H1 (cell line): ENCODE data around the gene CDNF. TPM values are rescaled to one million over a fixed set of nuclear protein-coding genes. Genes with fewer than 3 reads are reported as not detected.

ENCODE experiments used
- CTCF ChIA-PET: fragments of 300-600 bp; sonication (Branson Sonifier 250); formaldehyde crosslinking; loops from one replicate; lab custom pipeline; 2021; ENCODE audit not compliant: partially characterized antibody; lab: Charles Lee
- POLR2A ChIA-PET: fragments of 300-600 bp; sonication (Branson Sonifier 250); formaldehyde crosslinking; loops from one replicate; lab custom pipeline; 2021; ENCODE audit warnings: inconsistent platforms; ENCODE audit not compliant: partially characterized antibody; lab: Charles Lee
- DNase-seq, 2 experiments: peaks; one replicate each; pipeline versions ENCODE4 v3.0.0 to v3.0.0-alpha.2; 2010 to 2022; ENCODE audit warnings: low spot score in 2 of 2, low read depth in 1 of 2, mixed read lengths in 1 of 2
- FAIRE-seq: peaks from 2 replicates; lab custom pipeline; 2011; peaks lifted over from hg19 to GRCh38; lab: Jason Lieb, UNC
- H2AFZ ChIP-seq: 2 replicates; pipeline ENCODE4 v1.8.1; 2012; ENCODE audit warnings: low read length, inconsistent platforms
- H2AK5ac ChIP-seq: 2 replicates; pipeline ENCODE4 v1.6.1; 2013; ENCODE audit warnings: low read depth, low read length
- H2BK120ac ChIP-seq: replicated peaks from 2 replicates; pipeline ENCODE3; 2013; ENCODE audit warnings: low read depth, low read length, inconsistent platforms
- H2BK12ac ChIP-seq: 2 replicates; pipeline ENCODE4 v1.6.1; 2013; ENCODE audit warnings: low read depth, low read length
- H2BK15ac ChIP-seq: 2 replicates; pipeline ENCODE4 v1.6.1; 2013; ENCODE audit warnings: low read length
- H2BK20ac ChIP-seq: 2 replicates; pipeline ENCODE4 v1.6.1; 2013; ENCODE audit warnings: low read length
- H2BK5ac ChIP-seq: 2 replicates; pipeline ENCODE4 v1.6.1; 2013; ENCODE audit warnings: low read depth, low read length
- H3K14ac ChIP-seq: 2 replicates; pipeline ENCODE4 v1.6.1; 2013; ENCODE audit warnings: inconsistent platforms; ENCODE audit not compliant: insufficient read length
- H3K18ac ChIP-seq: 2 replicates; pipeline ENCODE4 v1.6.1; 2013; ENCODE audit warnings: low read length; ENCODE audit errors: extremely low read depth
- H3K23ac ChIP-seq: 2 replicates; pipeline ENCODE4 v1.6.1; 2013; ENCODE audit warnings: inconsistent platforms; ENCODE audit not compliant: insufficient read length
- H3K23me2 ChIP-seq: 2 replicates; pipeline ENCODE4 v1.6.1; 2013; ENCODE audit warnings: low read depth, low read length
- H3K27ac ChIP-seq: 2 replicates; pipeline ENCODE4 v1.6.1; 2011; ENCODE audit warnings: low read depth, low read length, inconsistent platforms
- H3K27me3 ChIP-seq, 4 experiments: replicated peaks in 1 of 4; 1 replicate in 1 of 4; 2 replicates in 3 of 4; pipeline versions ENCODE4 v1.6.1 to v1.8.1; 2011 to 2013; ENCODE audit warnings: low read length in 3 of 4, mild to moderate bottlenecking in 3 of 4, inconsistent platforms in 2 of 4, mixed read lengths in 2 of 4, moderate library complexity in 1 of 4; ENCODE audit not compliant: control insufficient read depth in 3 of 4, insufficient read depth in 3 of 4; ENCODE audit errors: extremely low read depth in 1 of 4
- H3K36me3 ChIP-seq, 4 experiments: 2 replicates each; pipeline versions ENCODE4 v1.6.1 to v1.8.1; 2011 to 2013; ENCODE audit warnings: mild to moderate bottlenecking in 4 of 4, low read length in 3 of 4, moderate library complexity in 2 of 4, control low read depth in 1 of 4, inconsistent platforms in 1 of 4; ENCODE audit not compliant: insufficient read depth in 4 of 4, control insufficient read depth in 2 of 4
- H3K4ac ChIP-seq: replicated peaks from 2 replicates; pipeline ENCODE3; 2013; ENCODE audit warnings: low read length, low read depth, mixed read lengths, inconsistent platforms; ENCODE audit not compliant: insufficient read length
- H3K4me1 ChIP-seq, 4 experiments: replicated peaks in 1 of 4; 1 replicate in 1 of 4; 2 replicates in 3 of 4; pipeline versions ENCODE4 v1.6.1 to v1.8.1; 2011 to 2013; ENCODE audit warnings: low read length in 3 of 4, inconsistent platforms in 2 of 4, mixed read lengths in 1 of 4; ENCODE audit not compliant: insufficient read depth in 4 of 4, control insufficient read depth in 3 of 4
- H3K4me2 ChIP-seq, 2 experiments: 2 replicates each; pipeline versions ENCODE4 v1.6.1 to v1.8.1; 2011 to 2013; ENCODE audit warnings: low read depth in 2 of 2, low read length in 2 of 2, control low read depth in 1 of 2, inconsistent platforms in 1 of 2, mild to moderate bottlenecking in 1 of 2; ENCODE audit not compliant: insufficient read depth in 1 of 2
- H3K4me3 ChIP-seq, 4 experiments: fragments of 200-600, 300-600 bp in 1 of 4; sonication (generic), shearing (Covaris generic), sonication (Bioruptor Twin) in 1 of 4; 2 replicates each; pipeline versions ENCODE4 v1.5.1 to v1.8.1; 2011 to 2016; ENCODE audit warnings: low read length in 4 of 4, low read depth in 3 of 4, control low read depth in 2 of 4, inconsistent platforms in 2 of 4, mild to moderate bottlenecking in 2 of 4, mixed read lengths in 1 of 4, moderate library complexity in 1 of 4; ENCODE audit not compliant: insufficient read depth in 2 of 4; ENCODE audit errors: extremely low read depth in 1 of 4
- H3K56ac ChIP-seq: replicated peaks from 2 replicates; pipeline ENCODE3; 2013; ENCODE audit warnings: low read depth, mild to moderate bottlenecking, mixed read lengths, low read length, inconsistent platforms; ENCODE audit not compliant: insufficient read length
- H3K79me1 ChIP-seq: 2 replicates; pipeline ENCODE4 v1.6.1; 2013; ENCODE audit warnings: low read depth, low read length, control low read depth
- H3K79me2 ChIP-seq, 2 experiments: 2 replicates each; pipeline versions ENCODE4 v1.6.1 to v1.8.1; 2012 to 2013; ENCODE audit warnings: low read length in 2 of 2, mild to moderate bottlenecking in 2 of 2, inconsistent platforms in 1 of 2; ENCODE audit not compliant: insufficient read depth in 2 of 2, control insufficient read depth in 1 of 2
- H3K9ac ChIP-seq, 4 experiments: replicated peaks in 1 of 4; 1 replicate in 1 of 4; 2 replicates in 3 of 4; pipeline versions ENCODE4 v1.6.1 to v1.8.1; 2011 to 2013; ENCODE audit warnings: low read depth in 3 of 4, low read length in 3 of 4, control low read depth in 2 of 4, mild to moderate bottlenecking in 2 of 4, moderate library complexity in 2 of 4, inconsistent platforms in 1 of 4; ENCODE audit errors: extremely low read depth in 1 of 4
- H3K9me3 ChIP-seq, 2 experiments: 2 replicates each; pipeline versions ENCODE4 v1.6.1 to v1.8.1; 2012 to 2013; ENCODE audit warnings: mild to moderate bottlenecking in 2 of 2, moderate library complexity in 2 of 2, control low read depth in 1 of 2, inconsistent platforms in 1 of 2, low read depth in 1 of 2, low read length in 1 of 2, mixed read lengths in 1 of 2; ENCODE audit not compliant: insufficient read depth in 2 of 2
- H4K20me1 ChIP-seq, 2 experiments: replicated peaks in 1 of 2; 2 replicates each; pipeline versions ENCODE3 to v1.8.1; 2011 to 2013; ENCODE audit warnings: inconsistent platforms in 2 of 2, low read length in 2 of 2, mild to moderate bottlenecking in 1 of 2; ENCODE audit not compliant: insufficient read depth in 2 of 2, control insufficient read depth in 1 of 2
- H4K5ac ChIP-seq: 2 replicates; pipeline ENCODE4 v1.6.1; 2013; ENCODE audit warnings: low read length, low read depth, mixed read lengths, inconsistent platforms; ENCODE audit not compliant: insufficient read length
- H4K8ac ChIP-seq: 2 replicates; pipeline ENCODE4 v1.8.0; 2013; ENCODE audit warnings: mild to moderate bottlenecking, moderate library complexity, low read length, inconsistent platforms; ENCODE audit not compliant: insufficient read depth; ENCODE audit errors: extremely low read depth
- H4K91ac ChIP-seq: replicated peaks from 2 replicates; pipeline ENCODE3; 2013; ENCODE audit warnings: low read length, mixed read lengths, inconsistent platforms; ENCODE audit not compliant: insufficient read length
- ASH2L ChIP-seq: fragments of 200-600, 300-600 bp; sonication (generic); IDR thresholded peaks from one replicate; pipeline ENCODE4 v1.7.1; 2017; ENCODE audit warnings: low read length
- EZH2 ChIP-seq: fragments of 200-600 bp; sonication (generic); IDR thresholded peaks from 2 replicates; pipeline ENCODE4 v1.7.1; 2012; ENCODE audit warnings: low read depth, mild to moderate bottlenecking, moderate library complexity, low read length, inconsistent platforms; ENCODE audit not compliant: severe bottlenecking
- FOSL1 ChIP-seq: IDR thresholded peaks from 2 replicates; pipeline ENCODE4 v1.6.1; 2011; ENCODE audit warnings: mild to moderate bottlenecking, low read depth, low read length, moderate library complexity; ENCODE audit not compliant: insufficient read depth
- RFX5 ChIP-seq: IDR thresholded peaks from 2 replicates; pipeline ENCODE4 v1.6.1; 2011; ENCODE audit warnings: low read depth, low read length, improper control_type of control experiment, borderline replicate concordance
- RNF2 ChIP-seq: fragments of 200-900, 300-1000 bp; sonication (generic); IDR thresholded peaks from 2 replicates; pipeline ENCODE4 v1.7.1; 2016; ENCODE audit warnings: borderline replicate concordance, low read depth, mild to moderate bottlenecking, antibody characterized with exemption, low read length; ENCODE audit not compliant: poor library complexity, severe bottlenecking; ENCODE audit errors: missing control alignments
- RXRA ChIP-seq: IDR thresholded peaks from 2 replicates; pipeline ENCODE4 v1.6.1; 2011; ENCODE audit warnings: low read depth, mild to moderate bottlenecking, low read length, moderate library complexity; ENCODE audit not compliant: insufficient read depth
- SP1 ChIP-seq: IDR thresholded peaks from 2 replicates; pipeline ENCODE4 v1.6.1; 2011; ENCODE audit warnings: low read depth, low read length
- SP4 ChIP-seq: IDR thresholded peaks from 2 replicates; pipeline ENCODE4 v1.6.1; 2012; ENCODE audit warnings: low read length, inconsistent platforms
- SRF ChIP-seq: IDR thresholded peaks from 2 replicates; pipeline ENCODE4 v1.6.1; 2011; ENCODE audit warnings: mild to moderate bottlenecking, low read depth, low read length, moderate library complexity
- USF2 ChIP-seq: IDR thresholded peaks from 2 replicates; pipeline ENCODE4 v1.6.1; 2011; ENCODE audit warnings: low read length, improper control_type of control experiment
- WGBS, 2 experiments: shearing (Covaris generic) in 1 of 2; methylation state at CpG; one replicate each; pipeline versions ENCODE4 v1.1.6 to v1.1.7; 2013 to 2015; ENCODE audit warnings: low lambda C conversion rate in 2 of 2, mixed read lengths in 2 of 2, inconsistent platforms in 1 of 2, low coverage in 1 of 2, missing lambda C conversion rate in 1 of 2; ENCODE audit not compliant: insufficient replicate concordance in 2 of 2, insufficient coverage in 1 of 2, insufficient read length in 1 of 2; ENCODE audit errors: extremely low coverage in 1 of 2, missing lambda C conversion rate in 1 of 2; 5-methylcytosine and 5-hydroxymethylcytosine counted together
- polyA plus RNA-seq, 7 experiments: library from polyadenylated mRNA; depleted of rRNA in 3 of 7; stranded (reverse) in 5 of 7; unstranded in 2 of 7; fragments of >200 nt in 5 of 7; fragments of 200-250 nt in 2 of 7; gene quantifications; 1 replicate in 5 of 7; 2 replicates in 1 of 7; 4 replicates in 1 of 7; pipeline versions ENCODE4 v1.2.1 to v1.2.3, GENCODE V29; 2011 to 2013; ENCODE audit warnings: missing spikeins in 2 of 7, mixed read lengths in 2 of 7
- total RNA-seq: library from RNA; stranded (reverse); fragmentation: NEBNext Ultra II Directional; extraction: Animal tissue kit (Norgen Biotek cat#: 25700); gene quantifications from 2 replicates; pipeline ENCODE4 v1.2.1, GENCODE V29; 2021

CDNF gene
- total and polyA plus RNA-seq, 2 of the 8 experiments (the other 6 are each of a cell fraction or from before 2014, with no cell fraction given): 0.32 to 0.67 TPM

GRCh38 chr10:14800397-14800796 is 37.4 kb downstream of the CDNF start:
- POLR2A ChIA-PET: interaction anchor here (1.3 kb wide), 1 partner anchor 20 kb away, joined by 3 read pairs; no protein-coding TSS in a partner anchor
- 69% methylated on average over 1 of the region's 1 CpG; no CpG with 5 or more reads in 1 of the 2 experiments for WGBS, 2 experiments
- TF ChIP-seq RFX5 (no peak), SP4 (no peak), RNF2 (no peak), USF2 (no peak), RXRA (no peak), EZH2 (no peak), FOSL1 (no peak), SP1 (no peak), SRF (no peak), ASH2L (no peak)

More at GRCh38 chr10:14800397-14800796, 37.4 kb downstream of the CDNF start:
- Histone ChIP-seq H3K23ac (no peak overlapping the region), H2BK20ac (no peak overlapping the region), H3K36me3 (no peaks in the 10 kb centered on the region), H3K27ac (no peak overlapping the region), H3K27me3 (no peaks in the 10 kb centered on the region), H3K9me3 (no peaks in the 10 kb centered on the region), H3K56ac (no peak overlapping the region), H4K5ac (no peak overlapping the region), H4K8ac (no peak overlapping the region), H2BK12ac (no peak overlapping the region), H2BK15ac (no peak overlapping the region), H4K91ac (no peak overlapping the region), H3K79me2 (no peaks in the 10 kb centered on the region; a peak in 1 of 4 replicates), H3K4me2 (no peak overlapping the region), H4K20me1 (no peaks in the 10 kb centered on the region), H3K14ac (no peak overlapping the region), H3K23me2 (no peaks in the 10 kb centered on the region), H3K4me3 (no peak overlapping the region), H3K9ac (no peak overlapping the region), H2AFZ (no peak overlapping the region), H3K4ac (no peak overlapping the region), H2BK5ac (no peak overlapping the region), H3K4me1 (no peaks in the 10 kb centered on the region), H2AK5ac (no peak overlapping the region), H2BK120ac (no peak overlapping the region), H3K79me1 (no peaks in the 10 kb centered on the region), H3K18ac (no peak overlapping the region)
- FAIRE-seq (no peak), DNase-seq (no peak)
- CTCF ChIA-PET: interaction anchor here (1.1 to 2.6 kb wide), 5 partner anchors 11 to 272 kb away, joined by 3 to 7 read pairs (median 3); no protein-coding TSS in a partner anchor
